GM19324 (cell line): ENCODE measurements around the gene ADAMTS2.

Experiments
- ATAC-seq: cut with Tn5 transposase; IDR thresholded peaks from one replicate; pipeline ENCODE4 v1.9.1; 2021; ENCODE audit warnings: mild to moderate bottlenecking, moderate library complexity; ENCODE audit not compliant: unreplicated experiment, low FRiP score

Gene ADAMTS2

DNA sequence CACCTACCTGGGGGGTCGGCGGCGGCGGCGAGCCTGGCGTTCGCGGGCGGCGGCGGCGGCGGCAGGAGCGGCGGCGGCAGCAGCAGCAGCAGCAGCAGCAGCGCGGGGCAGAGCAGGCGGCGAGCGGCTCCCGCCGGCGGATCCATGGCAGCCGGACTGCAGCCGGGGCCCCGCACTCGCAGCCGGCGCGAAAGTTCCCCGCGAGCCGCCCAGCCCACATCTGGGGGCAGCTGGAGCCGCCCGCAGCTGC lies 153 bp downstream of the ADAMTS2 start:
- no peak for ATAC-seq

GRCh38 chr5:179344431-179345182 lies 654 bp downstream of the ADAMTS2 start:
- ATAC-seq = no peak

DNA sequence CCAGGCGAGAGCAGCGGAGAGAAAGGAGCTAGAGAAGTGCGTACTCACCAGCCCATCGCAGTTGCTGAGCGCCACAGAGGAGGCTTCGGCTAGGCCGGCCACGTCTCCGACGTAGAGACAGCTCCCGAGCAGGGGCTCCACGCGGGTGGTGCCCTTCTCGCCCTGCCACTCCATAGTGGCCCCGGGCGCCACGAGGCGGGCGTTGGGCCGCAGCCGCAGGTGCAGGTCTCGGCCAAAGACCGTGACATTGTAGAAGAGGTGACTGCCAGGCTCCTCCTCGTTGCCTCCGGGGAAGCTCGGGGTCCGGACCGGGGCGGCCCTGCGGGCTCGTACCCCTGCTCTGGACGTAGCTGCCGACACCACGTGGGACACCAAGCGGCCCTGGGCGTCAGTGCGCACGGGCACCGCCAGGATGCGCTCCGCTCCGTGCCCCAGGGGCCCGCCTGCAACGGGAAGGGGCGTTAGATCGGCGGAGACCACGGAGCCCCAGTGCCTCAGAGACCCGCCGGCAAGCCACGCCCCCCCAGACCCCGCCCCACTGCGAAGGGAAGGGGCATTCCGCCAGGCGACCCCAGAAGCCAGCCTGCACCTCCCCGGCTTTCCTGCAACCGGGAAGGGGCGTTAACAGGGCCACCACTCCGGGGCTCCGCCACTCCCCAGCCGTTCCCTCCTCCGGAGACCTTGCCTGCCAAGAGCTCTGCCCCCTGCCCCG lies 1.4 kb downstream of the ADAMTS2 start:
- ATAC-seq = no peak

- ATAC-seq = no peak
Measured at GRCh38 chr5:179343021-179343718, 2.1 kb downstream of the ADAMTS2 start.

DNA sequence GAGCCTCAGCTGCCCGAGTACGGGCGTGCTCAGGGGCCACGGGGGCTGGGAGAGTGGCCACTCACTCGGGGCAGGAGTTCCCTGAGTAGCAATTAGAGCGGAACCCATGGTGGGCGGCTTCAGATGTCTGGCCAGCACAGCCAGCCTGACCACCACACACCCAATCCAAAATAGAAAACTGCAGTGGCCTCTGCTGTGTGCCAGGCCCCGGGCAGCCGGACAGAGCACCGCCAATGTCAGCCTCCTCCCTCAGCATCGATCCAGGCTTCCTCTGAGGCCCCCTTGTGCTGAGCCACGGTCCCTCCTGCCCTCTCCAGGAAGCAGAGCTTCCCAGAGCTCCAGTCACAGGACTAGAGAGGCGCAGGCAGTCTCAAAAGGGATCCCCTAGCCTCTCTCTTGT lies 2.7 kb downstream of the ADAMTS2 start:
- ATAC-seq = no peak

- no peak for ATAC-seq
Measured at GRCh38 chr5:179340465-179340864, 4.8 kb downstream of the ADAMTS2 start.

GRCh38 chr5:179339996-179340395 lies 5.3 kb downstream of the ADAMTS2 start:
- no peak for ATAC-seq

- ATAC-seq = no peak
Measured at GRCh38 chr5:179339081-179339480, 6.2 kb downstream of the ADAMTS2 start.

- ATAC-seq = no peak
Measured at GRCh38 chr5:179337796-179338676, 7.2 kb downstream of the ADAMTS2 start.

DNA sequence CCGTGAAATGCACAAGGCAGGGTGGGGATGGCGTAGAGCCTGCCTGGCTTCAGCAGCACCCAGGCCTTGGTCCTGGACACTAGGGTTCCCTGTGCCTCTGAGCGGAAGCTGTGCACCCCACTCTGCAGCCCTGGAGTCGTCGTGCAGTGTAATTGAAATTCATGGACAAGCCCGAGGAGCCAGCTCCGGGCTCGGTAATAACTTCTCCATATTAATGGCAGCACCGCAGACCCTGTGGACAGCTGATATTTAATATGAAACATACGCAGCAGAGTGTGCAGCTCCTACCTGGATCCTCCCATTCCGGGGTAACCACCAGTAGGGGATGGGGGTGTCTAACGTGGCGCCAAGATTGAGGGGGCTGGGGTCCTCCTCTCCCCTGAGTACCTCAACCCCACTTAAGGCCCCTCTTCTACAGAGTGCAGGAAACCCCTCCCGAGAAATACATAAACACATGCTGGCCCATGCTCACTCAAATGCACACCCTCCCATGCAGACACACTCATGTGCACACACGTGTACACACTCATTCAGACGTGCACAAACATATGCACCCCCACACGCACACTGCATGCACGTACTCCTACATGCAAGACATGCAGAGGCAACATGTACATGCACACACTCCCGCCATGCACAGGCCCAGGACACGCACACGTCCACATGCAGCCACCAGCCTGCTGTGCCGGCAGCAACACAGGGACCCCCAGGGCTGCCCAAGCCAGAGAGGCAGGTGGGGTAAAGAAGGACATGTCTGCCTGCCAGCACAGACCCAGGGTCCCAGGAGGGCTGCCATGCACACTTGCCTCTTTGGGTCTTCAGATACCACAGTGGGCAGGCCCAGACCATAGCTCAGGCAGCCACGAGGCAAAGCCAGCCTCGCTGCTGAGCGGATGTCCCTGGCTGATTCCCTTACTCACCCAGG lies 8.1 kb downstream of the ADAMTS2 start:
- ATAC-seq = no peak

DNA sequence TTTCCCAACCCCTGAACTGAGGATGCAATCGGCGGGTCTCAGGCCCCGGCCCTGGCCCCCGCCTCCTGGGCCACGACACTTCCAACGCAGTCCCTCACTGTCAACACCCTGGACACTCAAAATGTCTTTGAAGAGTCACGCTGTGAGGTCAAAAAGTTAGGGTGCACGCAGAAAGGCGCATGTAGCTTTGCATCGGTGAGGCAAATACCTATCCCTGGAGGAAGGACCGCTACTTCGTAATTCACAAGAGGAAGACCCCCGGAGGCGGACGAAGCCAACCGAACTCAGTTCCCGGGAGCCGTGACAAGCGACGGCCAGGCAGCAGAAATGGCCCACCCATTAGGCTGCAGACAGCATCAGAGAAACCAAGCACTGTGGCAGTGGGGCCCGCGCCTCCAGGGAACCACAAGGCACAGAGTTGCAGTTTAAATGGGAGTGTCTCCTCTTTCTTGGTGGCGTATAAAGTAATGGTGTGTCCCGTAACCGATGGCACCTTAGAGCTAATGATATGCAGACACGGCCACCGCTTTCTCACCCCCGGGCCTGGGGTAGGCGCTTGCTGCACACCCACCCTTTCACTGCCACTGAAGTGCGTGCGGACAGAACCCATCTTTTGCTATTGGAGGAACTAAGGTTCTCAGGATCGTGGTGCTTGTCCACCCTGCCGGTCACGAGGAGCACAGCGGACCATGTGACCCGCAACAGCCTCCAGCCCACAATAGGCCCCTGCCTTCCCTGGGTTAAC lies 9.0 kb downstream of the ADAMTS2 start:
- no peak for ATAC-seq

DNA sequence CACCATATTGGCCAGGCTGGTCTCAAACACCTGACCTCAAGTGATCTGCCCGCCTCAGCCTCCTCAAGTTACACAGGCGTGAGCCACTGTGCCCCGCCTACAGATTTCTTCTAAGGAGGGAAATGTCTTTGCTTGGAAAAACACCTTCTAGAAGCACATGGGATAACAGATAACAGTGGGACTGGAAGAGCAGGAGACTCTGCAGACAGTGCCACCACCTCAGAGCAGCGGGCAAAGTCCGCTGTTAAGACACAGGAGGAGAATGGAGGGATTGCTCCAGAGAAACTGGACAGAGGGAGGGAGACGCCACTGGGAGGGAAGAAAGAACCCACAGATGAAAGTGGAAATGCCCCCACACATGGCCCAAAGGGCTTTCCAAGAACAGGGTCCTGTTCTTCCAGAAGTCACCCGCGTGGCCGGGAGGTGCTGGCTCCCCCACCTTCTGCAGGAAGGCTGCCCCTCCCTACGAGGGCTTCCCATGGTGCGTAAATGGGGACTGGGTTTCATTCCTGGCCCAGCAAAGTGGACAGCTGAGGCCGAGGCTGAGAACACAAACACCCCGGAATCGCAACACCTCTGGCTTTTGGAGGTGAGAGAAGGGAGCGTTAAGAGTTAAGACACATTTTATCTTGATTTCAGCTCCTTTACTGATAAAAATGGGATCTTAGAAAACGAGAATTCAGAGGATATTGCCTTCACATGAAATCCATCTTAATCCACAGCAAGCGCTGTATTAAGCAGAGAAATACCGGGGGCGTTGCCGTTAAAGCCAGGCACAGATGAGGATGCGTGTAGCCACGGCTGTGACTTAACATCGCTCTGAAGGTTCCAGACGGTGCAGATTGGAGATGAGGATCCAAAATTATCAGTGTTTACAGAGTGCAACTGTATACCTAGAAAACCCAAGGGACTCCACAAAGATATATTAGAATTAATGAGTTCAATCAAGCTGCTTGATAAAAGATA lies 11.2 kb downstream of the ADAMTS2 start:
- no peak for ATAC-seq

DNA sequence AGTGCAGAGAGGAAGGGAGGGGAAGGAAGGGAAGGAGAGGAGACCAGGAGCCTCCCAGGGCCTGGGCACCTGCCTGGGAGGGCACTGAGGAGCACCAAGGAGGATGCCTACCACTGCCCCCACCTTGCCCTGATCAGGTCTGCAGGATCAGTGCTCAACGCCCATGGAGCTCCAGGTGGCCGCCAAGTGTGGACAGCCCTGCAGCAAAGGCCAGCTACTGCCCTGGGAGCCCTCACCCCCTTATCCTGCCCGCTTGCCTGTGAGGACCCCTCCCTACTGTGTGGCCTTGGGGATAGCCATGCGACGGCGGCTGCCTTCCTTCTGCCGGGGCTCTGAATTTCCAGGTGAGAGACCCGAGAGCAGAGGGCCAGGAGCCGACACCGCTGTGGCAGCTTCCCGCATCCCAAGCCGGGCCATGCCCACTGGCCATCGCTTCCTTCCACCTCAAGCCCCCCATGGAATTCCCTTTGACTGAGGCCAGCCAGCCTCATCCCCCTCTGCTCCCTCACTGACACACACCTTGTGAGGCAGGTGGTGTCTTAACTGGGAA lies 12.4 kb downstream of the ADAMTS2 start:
- no peak for ATAC-seq

GRCh38 chr5:179331591-179332375 lies 13.5 kb downstream of the ADAMTS2 start:
- ATAC-seq = no peak

DNA sequence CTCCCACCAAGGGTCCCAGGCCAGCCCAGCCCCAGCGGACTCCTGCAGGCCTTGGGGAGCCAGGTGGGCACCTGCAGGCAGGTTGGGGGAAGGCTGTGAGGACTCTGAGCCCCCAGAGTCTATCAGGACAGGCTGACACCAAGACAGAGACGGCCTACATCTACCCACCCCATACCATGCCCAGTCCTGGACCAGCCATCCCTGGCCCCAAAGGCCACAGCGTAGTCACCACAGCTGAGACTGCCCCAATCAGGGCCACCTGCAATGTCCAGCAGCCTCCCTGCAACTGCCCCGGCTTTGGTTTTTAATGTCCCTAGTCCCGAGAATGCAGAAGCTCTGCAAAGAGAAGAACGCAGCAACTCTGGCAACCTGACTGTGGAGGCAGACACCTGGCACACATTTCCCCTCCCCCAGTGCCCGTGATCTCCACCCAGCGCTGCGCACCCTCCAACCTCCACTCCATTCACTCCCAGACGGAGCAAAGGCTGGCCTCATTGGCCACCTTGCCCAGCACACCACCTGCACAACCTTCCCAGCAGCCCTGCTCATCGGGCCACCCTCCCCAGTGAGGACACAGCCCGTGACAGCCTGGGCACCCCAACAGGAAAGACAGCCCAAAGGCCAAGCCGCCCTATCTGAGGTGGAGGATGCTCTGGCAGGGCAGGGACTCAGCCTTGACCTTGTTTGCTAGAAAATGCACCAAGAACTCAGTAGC lies 14.9 kb downstream of the ADAMTS2 start:
- ATAC-seq = no peak

GRCh38 chr5:179328291-179328690 lies 17.0 kb downstream of the ADAMTS2 start:
- no peak for ATAC-seq
